GM21526 (cell line): ENCODE results near the gene MAL.
"Not testable (repeated sequence)": the region's sequence is repeated elsewhere in the genome, so short reads cannot be mapped to it uniquely, and the experiment has no call there.

ENCODE experiments used
- ATAC-seq: cut with Tn5 transposase; IDR thresholded peaks from one replicate; pipeline ENCODE4 v1.9.1; 2021; ENCODE audit warnings: moderate library complexity; ENCODE audit not compliant: unreplicated experiment, low FRiP score

MAL gene

DNA sequence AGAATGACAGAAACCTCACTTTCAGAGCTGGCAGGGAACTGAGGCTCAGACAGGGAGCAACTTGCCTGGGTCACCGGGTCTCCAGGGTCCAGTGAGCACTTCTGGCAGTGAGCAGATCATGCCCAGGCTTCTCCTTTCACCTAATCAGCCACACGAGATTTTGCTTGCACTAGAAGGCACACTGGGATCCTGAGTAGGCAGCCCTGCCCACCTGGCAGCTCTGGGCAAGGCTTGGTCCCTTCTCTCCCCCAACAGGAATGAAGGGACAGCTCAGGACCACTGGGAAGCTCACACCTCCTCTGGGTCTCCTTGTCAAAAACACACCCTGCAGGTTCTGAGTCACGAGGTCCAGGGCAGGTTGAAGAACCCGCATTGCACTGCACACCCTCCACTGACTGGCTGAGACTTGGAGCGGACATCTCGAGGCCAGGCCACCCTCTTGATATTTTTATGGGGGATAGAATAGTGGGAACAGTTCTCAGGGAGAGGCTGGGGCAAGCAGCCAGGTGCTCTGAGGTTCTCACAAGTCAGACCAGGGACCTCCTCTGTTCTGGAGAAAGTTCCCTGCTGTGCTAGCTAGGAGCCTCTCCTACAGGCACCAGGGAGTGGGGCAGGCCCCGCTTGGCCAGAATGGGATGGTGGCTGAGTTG is 5.7 kb downstream of the MAL start:
- no peak for ATAC-seq

DNA sequence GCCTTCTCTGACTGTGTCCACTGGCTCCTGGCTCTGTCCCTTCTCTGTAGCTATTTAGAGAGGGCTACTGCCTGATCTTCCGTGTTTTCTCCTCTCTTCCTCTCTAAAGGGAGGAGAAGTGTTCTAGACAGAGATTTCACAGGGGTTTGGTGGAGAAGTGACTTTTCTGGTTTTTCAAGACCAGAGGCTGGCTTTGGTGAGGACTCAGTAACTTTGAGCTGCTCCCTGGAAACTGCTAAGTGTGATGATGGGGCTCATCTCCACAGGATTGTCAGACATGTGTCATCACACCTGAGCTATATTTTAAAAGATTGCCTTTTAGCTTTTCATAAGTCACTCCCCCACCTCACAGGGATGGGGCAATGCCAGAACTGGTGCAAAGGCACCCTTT is 6.2 kb downstream of the MAL start:
- ATAC-seq: no peak

DNA sequence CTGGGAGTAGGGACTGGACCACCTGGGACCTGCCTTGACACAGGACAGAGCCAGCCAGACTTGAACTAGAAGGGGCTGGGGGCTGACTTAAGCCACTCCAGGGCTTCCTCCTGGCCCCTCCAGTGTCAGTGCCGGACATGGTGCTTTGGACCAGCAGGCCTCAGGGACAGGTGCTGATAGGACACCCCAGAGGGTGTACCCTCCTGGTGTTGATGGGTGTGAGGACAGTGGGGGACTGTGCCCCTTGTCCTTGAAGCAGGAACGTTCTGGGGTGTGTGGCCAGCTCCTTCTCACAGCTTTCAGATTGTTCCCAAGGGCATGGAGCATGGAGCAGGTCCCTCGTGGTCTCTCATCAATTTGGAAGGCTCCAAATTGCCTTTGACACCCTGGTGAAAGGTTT is 6.8 kb downstream of the MAL start:
- ATAC-seq: no peak

DNA sequence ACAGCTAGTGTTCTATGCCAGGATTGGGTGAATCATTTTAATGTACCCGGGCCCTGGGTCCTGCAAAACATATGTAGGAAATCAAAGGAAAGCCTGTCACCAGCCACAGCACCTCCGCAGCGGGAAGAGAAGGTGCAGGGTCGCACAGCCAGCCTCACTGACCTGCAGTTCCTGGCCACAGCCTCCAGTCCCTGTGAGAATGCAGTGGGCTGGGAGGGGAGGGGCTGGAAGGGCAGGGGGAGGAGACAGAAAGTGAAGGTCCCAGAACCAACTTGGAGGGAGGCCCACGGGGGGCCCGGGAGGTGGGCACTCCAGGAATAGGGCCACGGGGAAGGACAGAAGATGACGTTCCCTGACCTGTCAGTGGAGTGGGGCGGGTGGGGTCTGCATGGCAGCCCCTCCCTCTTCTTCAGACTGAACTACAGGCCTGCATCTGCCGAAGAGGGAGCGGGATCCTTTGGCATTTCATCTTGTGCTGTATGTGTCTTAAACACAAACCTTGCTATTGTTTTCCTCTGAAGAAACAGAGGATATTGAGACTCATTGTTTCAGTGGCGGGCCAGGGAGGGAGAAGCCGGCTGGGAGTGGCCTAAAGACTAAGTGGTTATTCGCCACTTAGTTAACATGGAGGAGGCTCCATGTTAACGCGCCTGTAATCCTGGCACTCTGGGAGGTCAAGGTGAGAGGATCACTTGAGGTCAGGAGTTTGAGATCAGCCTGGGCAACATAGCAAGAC is 7.5 kb downstream of the MAL start:
- ATAC-seq: no peak

DNA sequence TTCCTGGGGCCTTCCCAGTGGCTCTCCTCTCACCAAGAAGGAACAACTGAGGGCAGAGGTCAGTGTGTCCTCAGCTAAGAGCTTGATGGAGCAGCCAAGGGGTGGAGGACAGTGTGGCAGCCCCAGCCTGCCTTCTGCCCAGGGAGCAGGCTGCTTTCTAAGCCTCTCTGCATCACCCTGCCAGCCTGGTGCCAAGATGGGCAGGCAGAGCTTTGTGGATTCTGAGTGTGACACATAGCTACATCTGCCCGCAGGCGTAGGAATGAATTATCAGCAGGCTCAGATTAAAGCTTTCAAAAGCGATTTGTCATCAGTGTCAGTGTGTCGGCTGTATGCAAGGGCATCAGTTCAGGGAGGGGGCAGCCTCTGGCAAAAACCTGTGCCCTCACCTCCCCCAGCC is 8.7 kb downstream of the MAL start:
- ATAC-seq: no peak

DNA sequence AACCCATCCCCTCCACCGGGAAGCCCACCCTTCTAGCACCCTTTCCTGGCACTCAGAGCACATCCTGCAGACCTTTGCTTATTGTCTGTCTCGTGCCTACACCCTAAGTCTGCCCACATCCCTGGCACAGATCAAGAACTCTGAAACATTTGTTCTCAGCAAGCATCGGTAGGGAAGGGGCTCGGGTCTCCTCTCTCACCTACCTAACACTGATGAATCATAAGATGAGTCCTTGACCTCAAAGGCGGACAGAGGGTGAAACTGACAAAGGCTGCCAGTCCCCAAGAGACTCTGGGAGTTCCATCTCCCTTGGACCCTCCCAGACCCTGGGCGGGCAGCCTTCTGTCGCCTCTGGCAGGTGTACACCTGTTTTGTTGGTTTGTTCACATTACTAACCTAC is 9.3 kb downstream of the MAL start:
- no peak for ATAC-seq

DNA sequence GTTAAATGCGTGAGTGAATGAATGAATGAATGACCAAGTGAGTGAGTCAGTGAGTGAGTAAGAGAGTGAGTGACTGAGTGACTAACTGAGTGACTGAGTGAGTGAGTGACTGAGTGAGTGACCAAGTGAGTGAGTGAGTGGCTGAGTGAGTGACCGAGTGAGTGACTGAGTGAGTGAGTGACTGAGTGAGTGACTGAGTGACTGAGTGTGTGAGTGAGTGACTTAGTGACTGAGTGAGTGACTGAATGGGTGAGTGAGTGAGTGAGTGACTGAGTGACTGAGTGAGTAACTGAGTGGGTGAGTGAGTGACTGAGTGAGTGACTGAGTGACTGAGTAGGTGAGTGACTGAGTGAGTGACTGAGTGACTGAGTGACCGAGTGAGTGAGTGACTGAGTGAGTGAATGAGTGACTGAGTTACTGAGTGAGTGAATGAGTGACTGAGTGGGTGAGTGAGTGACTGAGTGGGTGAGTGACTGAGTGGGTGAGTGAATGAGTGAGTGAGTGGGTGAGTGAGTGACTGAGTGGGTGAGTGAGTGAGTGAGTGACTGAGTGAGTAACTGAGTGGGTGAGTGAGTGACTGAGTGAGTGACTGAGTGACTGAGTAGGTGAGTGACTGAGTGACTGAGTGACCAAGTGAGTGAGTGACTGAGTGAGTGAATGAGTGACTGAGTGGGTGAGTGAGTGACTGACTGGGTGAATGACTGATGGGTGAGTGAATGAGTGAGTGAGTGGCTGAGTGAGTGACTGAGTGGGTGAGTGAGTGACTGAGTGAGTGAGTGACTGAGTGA is 11.3 kb downstream of the MAL start:
- ATAC-seq: no peak

DNA sequence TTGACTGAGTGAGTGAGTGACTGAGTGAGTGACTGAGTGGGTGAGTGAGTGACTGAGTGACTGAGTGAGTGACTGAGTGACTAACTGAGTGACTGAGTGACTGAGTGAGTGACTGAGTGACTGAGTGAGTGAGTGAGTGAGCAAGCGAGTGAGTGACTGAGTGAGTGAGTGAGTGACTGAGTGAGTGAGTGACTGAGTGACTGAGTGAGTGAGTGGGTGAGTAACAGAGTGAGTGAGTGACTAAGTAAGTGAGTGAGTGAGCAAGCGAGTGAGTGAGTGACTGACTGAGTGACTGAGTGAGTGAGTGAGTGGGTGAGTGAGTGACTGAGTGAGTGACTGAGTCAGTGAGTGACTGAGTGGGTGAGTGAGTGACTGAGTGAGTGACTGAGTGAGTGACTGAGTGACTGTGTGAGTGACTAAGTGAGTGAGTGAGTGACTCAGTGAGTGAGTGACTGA is 11.9 kb downstream of the MAL start:
- no peak for ATAC-seq

DNA sequence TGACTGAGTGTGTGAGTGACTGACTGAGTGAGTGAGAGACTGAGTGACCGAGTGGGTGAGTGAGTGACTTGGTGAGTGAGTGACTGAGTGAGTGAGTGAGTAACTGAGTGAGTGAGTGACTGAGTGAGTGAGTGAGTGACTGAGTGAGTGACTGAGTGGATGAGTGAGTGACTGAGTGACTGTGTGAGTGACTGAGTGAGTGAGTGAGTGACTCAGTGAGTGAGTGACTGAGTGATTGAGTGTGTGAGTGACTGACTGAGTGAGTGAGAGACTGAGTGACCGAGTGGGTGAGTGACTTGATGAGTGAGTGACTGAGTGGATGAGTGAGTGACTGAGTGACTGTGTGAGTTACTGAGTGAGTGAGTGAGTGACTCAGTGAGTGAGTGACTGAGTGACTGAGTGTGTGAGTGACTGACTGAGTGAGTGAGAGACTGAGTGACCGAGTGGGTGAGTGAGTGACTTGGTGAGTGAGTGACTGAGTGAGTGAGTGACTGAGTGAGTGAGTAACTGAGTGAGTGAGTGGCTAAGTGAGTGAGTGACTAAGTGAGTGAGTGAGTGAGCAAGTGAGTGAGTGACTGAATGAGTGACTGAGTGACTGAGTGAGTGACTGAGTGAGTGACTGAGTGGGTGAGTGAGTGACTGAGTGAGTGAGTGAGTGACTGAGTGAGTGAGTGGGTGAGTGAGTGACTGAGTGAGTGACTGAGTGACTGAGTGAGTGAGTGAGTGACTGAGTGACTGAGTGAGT is 12.5 kb downstream of the MAL start:
- not testable (repeated sequence) for ATAC-seq

DNA sequence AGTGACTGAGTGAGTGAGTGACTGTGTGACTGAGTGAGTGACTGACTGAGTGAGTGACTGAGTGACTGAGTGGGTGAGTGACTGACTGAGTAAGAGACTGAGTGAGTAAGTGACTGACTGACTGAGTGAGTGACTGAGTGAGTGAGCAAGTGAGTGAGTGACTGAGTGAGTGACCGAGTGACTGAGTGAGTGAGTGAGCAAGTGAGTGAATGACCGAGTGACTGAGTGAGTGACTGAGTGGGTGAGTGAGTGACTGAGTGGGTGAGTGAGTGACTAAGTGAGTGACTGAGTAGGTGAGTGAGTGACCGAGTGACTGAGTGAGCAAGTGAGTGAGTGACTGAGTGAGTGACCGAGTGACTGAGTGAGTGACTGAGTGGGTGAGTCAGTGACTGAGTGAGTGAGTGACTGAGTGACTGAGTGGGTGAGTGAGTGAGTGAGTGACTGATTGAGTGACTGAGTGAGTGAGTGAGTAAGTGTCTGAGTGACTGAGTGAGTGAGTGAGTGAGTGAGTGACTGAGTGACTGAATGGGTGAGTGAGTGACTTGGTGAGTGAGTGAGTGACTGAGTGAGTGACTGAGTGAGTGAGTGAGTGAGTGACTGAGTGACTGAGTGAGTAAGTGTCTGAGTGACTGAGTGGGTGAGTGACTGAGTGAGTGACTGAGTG is 13.3 kb downstream of the MAL start:
- ATAC-seq: no peak

DNA sequence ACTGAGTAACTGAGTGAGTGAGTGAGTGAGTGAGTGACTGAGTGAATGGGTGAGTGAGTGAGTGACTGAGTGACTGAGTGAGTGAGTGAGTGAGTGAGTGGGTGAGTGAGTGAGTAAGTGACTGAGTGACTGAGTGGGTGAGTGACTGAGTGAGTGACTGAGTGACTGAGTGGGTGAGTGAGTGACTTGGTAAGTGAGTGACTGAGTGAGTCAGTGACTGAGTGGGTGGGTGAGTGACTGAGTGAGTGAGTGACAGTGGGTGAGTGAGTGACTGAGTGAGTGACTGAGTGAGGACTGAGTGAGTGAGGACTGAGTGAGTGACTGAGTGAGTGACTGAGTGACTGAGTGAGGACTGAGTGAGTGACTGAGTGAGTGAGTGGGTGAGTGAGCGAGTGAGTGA is 13.9 kb downstream of the MAL start:
- no peak for ATAC-seq

DNA sequence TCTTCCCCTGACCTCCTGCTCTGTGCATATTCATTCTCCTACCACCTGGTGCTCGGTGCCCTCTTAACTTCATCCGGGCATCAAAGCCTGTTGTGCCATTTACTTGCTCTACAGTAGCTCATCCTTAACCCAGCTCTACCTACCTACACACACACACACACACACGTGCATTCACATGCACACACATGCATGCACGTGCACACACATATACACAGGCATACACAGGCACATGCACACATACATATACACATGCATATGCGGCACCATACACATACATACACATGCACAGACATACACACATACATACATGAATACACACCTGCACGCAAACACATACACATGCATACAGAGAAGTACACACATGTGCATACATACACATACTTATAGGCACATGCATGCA is 14.5 kb downstream of the MAL start:
- no peak for ATAC-seq

DNA sequence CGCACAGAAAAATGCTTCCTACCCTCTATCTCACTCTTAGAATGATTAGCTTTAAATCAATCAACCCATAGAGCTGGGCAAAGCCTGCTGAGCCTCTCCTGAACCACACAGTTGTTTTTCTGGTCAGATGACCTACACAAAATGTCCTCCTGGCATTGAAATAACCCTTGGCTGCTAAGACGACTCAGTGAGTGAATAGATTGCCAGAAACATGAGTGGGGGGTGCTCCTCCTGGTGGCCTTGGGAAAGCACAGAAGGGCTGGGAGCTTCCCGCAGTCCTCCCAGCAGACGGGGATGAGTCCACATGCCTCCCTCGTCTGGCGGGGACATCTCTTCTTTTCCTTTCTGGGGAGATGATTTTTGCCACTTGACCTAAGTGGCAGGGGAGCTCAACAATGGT is 14.9 kb downstream of the MAL start:
- no peak for ATAC-seq

DNA sequence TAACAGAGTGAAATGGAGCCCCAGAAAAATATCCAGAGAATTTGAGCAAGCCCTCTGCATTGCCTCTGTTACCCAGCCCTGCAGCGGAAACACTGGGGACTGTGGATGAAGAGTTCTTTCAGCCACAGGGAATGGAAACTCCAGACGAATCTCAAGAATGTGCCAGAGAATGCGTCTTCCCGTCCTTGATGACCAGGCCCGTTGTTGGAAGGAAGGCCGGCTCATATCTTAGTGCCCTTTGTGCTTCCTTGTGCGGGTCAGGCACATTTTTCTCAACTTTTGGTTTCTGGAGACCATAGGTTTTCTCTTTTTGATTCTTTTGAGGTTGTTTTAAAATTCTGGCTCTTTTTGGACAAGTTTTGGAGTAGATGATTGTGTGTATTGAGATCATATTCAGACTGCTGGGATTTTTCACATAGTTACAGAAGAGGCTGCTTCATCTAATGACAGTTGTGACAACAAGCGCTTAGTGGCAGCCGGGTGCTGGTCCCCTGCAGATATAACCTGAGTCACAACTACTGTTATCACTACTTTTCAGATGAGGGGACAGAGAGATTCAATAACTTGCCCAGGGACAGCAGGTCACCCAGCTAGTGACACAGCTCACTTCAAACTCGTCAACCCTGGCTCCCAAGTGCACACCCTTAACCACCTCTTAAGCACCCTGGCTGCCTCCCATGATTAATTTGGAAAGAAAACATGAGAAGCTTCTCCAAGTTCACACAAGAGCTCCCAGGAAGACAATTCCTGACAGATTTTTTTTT is 15.7 kb downstream of the MAL start:
- no peak for ATAC-seq

DNA sequence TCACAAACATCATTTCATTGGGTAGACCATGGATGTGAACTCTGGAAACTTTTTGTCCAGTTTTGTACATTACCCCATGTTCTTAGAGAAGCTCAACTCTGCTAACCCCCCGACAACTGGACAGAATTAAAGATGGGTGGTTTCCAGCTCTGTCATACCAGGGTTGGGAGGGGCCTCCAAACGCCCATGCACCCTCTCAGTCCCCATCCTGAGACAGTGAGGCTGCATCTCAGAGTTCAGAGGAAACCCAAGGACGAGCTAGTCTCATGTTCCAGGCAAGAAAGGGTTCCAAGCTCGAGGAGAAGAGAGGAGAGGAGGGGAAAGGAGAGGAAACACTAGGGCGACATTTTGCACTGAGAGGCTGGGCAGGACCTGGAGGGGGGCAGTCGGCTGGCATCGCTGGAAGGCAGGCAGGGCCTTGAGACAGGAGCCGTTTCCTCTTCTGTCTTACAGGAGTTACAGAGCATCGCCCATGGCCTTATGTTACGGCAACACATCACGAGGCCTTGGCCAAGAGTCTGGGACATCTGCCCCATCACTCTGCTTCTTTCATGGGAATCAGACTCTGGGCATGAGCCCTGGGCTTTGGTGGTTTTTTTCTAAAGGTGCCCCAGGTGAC is 16.4 kb downstream of the MAL start:
- no peak for ATAC-seq

DNA sequence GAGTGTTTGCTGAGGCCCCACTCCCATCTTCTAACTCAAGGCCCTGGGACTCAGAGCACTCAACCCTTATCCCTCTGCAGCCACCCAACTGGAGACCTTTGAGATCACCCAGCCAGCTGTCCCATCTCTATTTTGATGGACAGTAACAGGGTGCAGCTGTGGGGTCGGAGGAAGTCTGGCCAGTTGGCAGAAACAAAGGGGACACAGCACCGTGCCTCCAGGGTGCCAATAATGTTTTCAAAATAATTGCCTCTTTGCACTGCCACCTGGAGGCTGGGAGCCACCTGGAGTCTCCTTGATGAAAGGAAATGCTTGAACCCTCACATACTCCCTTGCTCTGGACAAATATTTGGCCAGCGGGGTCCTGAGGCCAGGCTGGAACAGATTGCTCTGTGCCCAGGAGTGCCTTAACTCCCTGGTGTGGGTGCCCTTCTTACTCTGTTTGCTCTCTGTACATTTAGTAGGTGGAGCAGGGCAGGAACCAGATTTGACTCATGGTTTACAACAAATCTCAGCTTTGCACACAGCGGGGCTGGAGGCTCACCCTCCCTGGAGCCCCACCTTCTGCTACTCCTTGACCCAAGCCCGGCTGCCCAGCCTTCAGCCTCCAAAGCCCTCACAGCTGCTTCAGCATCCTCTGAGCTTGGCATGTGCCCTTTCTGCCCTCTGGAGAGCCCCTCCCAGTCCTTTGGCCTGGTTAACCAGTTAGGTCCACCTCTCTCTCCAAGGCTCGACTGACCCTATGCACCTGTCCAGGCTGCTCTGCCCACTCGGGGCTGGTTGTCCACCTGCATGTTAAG is 17.2 kb downstream of the MAL start:
- ATAC-seq: no peak

DNA sequence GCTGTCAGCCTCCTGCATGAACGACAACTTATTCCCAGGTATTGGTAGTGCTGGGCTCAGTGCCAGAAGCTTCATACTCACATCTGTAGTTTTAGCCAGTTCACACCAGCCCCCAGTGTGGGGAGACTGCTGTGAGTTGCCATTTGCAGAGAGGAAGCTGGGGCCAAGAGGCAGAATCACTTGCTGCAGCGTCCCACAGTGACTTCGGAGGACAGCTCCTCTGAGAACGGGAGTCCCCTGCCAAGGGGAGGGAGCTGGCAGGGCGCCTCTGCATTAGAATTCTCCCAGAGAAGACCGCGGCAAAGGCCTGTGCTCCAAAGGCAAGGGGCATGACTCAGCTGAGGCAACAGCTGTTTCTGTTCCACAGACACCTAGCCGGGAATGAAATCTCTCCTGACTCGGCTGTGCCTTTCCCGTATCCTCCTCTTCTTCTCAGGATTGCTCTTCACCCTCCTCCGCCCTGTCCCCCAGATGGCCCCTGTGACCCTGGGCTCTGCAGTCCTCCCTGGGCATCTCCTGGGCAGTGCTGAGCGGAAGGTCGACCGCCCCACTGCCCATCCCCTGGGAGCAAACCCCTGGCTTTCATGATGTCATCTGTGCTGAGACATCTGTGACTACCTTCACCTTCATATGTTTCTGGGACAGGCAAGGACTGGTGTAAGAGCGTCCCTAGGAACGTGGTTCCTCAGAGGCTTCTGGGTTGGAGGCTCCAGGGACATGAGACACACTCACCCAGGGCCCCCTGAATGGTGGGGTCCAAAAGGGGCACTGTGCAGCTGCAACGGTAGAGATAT is 18.0 kb downstream of the MAL start:
- no peak for ATAC-seq

DNA sequence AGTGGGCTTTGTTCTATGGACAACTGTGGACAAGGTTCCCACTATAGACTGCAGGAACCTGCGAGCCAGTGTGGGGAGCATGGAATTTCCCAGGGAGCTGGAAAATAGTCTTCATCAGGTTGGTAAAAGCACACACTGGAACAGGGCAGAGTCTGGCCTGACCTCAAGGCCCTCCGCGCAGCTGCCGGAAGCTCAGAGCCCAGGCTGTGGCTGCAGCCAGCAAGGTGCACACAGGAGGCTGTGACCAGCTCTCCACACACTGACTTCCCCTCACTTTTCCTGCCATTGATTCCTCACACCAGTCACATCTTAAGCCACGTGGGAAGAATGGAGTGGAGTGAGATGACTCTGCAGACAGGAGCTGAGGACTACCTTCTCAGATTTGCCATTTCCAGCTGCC is 19.1 kb downstream of the MAL start:
- ATAC-seq: no peak
